Mesothelial cell of epicardium (in vitro differentiated cells): ENCODE results near the gene SEC14L2. TPM values are rescaled to one million over a fixed set of nuclear protein-coding genes. Genes with fewer than 3 reads are reported as not detected.
A peak's percentile ranks its signal among the peaks of the same experiment; 100 is the strongest.

ENCODE experiments used
- DNase-seq, 2 experiments: peaks; one replicate each; pipeline ENCODE4 v3.0.0; 2021; ENCODE audit warnings: low spot score in 2 of 2; ENCODE audit not compliant: unreplicated experiment in 2 of 2
- H3K27ac Mint-ChIP-seq: 2 replicates; pipeline ENCODE4 v1.8.0; 2021; ENCODE audit warnings: mixed read lengths
- H3K27me3 Mint-ChIP-seq: 2 replicates; pipeline ENCODE4 v1.8.0; 2021; ENCODE audit warnings: low read depth, mixed read lengths
- H3K36me3 Mint-ChIP-seq: 2 replicates; pipeline ENCODE4 v1.8.0; 2021; ENCODE audit warnings: mixed read lengths
- H3K4me1 Mint-ChIP-seq: 2 replicates; pipeline ENCODE4 v1.8.0; 2021; ENCODE audit warnings: mixed read lengths
- H3K4me3 Mint-ChIP-seq: 2 replicates; pipeline ENCODE4 v1.8.0; 2021; ENCODE audit warnings: mild to moderate bottlenecking, moderate library complexity, mixed read lengths
- H3K9me3 Mint-ChIP-seq: 2 replicates; pipeline ENCODE4 v1.8.0; 2021; ENCODE audit warnings: mixed read lengths
- CTCF ChIP-seq: fragments of 200-600 bp; sonication (generic); IDR thresholded peaks from one replicate; pipeline ENCODE4 v1.5.0; 2021; ENCODE audit warnings: antibody characterized with exemption; ENCODE audit not compliant: unreplicated experiment
- total RNA-seq: library from RNA; stranded (reverse); gene quantifications from 3 replicates; pipeline ENCODE4 v1.2.1, GENCODE V29; 2021

The SEC14L2 gene
- 4.3 to 6.5 TPM (median 5.4 TPM) in 3 replicates for total RNA-seq

GRCh38 chr22:30396871-30397655, at the start of gene SEC14L2:
Gene SEC14L2, plus strand, starts transcription at chr22:30397018. Its CDS starts 99 bp downstream, at chr22:30397117.
- Mint-ChIP-seq H3K36me3 (no peaks in the 10 kb centered on the region), H3K4me1 (peaks cover 22% of the 10 kb centered on the region), H3K27ac (no peak within 1 kb of the TSS), H3K4me3 (peak within 1 kb of the TSS; percentile 85), H3K9me3 (no peaks in the 10 kb centered on the region), H3K27me3 (peaks cover 35% of the 10 kb centered on the region)
- no peak for TF ChIP-seq CTCF
- peak in 1 of 2 experiments; percentile 66 for DNase-seq

GRCh38 chr22:30347255-30347892, 49.4 kb upstream of the SEC14L2 start:
- H3K4me1 Mint-ChIP-seq = no peaks in the 10 kb centered on the region
- no peak overlapping the region for H3K4me3 Mint-ChIP-seq
- DNase-seq = no peak
- H3K36me3 Mint-ChIP-seq = peaks cover 41% of the 10 kb centered on the region
- TF ChIP-seq CTCF = no peak
- no peaks in the 10 kb centered on the region for H3K9me3 Mint-ChIP-seq
- no peaks in the 10 kb centered on the region for H3K27me3 Mint-ChIP-seq
- H3K27ac Mint-ChIP-seq = no peak overlapping the region

- no peak for TF ChIP-seq CTCF
- peaks cover 37% of the 10 kb centered on the region for H3K36me3 Mint-ChIP-seq
- H3K4me1 Mint-ChIP-seq = no peaks in the 10 kb centered on the region
- no peak overlapping the region for H3K27ac Mint-ChIP-seq
- no peak for DNase-seq
- no peaks in the 10 kb centered on the region for H3K27me3 Mint-ChIP-seq
- H3K9me3 Mint-ChIP-seq = no peaks in the 10 kb centered on the region
- H3K4me3 Mint-ChIP-seq = no peak overlapping the region
Measured at GRCh38 chr22:30348404-30348803, 48.4 kb upstream of the SEC14L2 start.

- Mint-ChIP-seq H3K4me3 (no peak overlapping the region), H3K9me3 (no peaks in the 10 kb centered on the region), H3K36me3 (peaks cover 36% of the 10 kb centered on the region), H3K27me3 (no peaks in the 10 kb centered on the region), H3K27ac (no peak overlapping the region), H3K4me1 (no peaks in the 10 kb centered on the region)
- DNase-seq = no peak
- no peak for TF ChIP-seq CTCF
Measured at GRCh38 chr22:30348809-30349208, 48.0 kb upstream of the SEC14L2 start.

GRCh38 chr22:30351226-30351625, 45.6 kb upstream of the SEC14L2 start:
- Mint-ChIP-seq H3K27me3 (no peaks in the 10 kb centered on the region), H3K4me3 (no peak overlapping the region), H3K36me3 (peaks cover 32% of the 10 kb centered on the region), H3K9me3 (no peaks in the 10 kb centered on the region), H3K4me1 (peaks cover 15% of the 10 kb centered on the region), H3K27ac (no peak overlapping the region)
- no peak for TF ChIP-seq CTCF
- no peak for DNase-seq
